Central memory CD8-positive, alpha-beta T cell (primary cell): Measurements from ENCODE around the gene SPO11.

Experiments
- ATAC-seq: fragments of 150-1000 bp; cut with Tn5 transposase; replicated peaks from 2 replicates; pipeline ENCODE4 v1.10.0; 2022; ENCODE audit warnings: mild to moderate bottlenecking, moderate FRiP score, moderate number of reproducible peaks; ENCODE audit not compliant: poor library complexity, severe bottlenecking; ENCODE audit errors: extremely low read depth
- DNase-seq, 2 donors: peaks; one replicate each; pipeline ENCODE4 v3.0.0; 2021; ENCODE audit warnings: low spot score in 2 of 2
- H3K27ac Mint-ChIP-seq: one replicate; pipeline ENCODE4 v1.8.0; 2022; ENCODE audit warnings: low read depth, mild to moderate bottlenecking, moderate library complexity, mixed read lengths
- H3K27me3 Mint-ChIP-seq: one replicate; pipeline ENCODE4 v1.8.0; 2022; ENCODE audit warnings: mixed read lengths
- H3K36me3 Mint-ChIP-seq: one replicate; pipeline ENCODE4 v1.8.0; 2022; ENCODE audit warnings: mild to moderate bottlenecking, moderate library complexity, mixed read lengths; ENCODE audit not compliant: insufficient read depth
- H3K4me1 Mint-ChIP-seq: one replicate; pipeline ENCODE4 v1.8.0; 2022; ENCODE audit warnings: mixed read lengths
- H3K4me3 Mint-ChIP-seq: one replicate; pipeline ENCODE4 v1.8.0; 2022; ENCODE audit warnings: mild to moderate bottlenecking, moderate library complexity, mixed read lengths
- H3K9me3 Mint-ChIP-seq: one replicate; pipeline ENCODE4 v1.8.0; 2022; ENCODE audit warnings: mixed read lengths

SPO11 gene

GRCh38 chr20:57351042-57351783, 21.6 kb downstream of the SPO11 start, which contains the start of gene RAE1:
RAE1 (plus strand) TSS chr20:57351255; CDS start chr20:57354039, 2,784 bp downstream.
- Mint-ChIP-seq H3K36me3 (peaks cover 25% of the 10 kb centered on the region), H3K27ac (peak within 1 kb of the TSS; percentile 67), H3K27me3 (peaks cover 8% of the 10 kb centered on the region), H3K9me3 (no peaks in the 10 kb centered on the region), H3K4me3 (peak within 1 kb of the TSS; percentile 89), H3K4me1 (peaks cover 25% of the 10 kb centered on the region)
- ATAC-seq (peak; percentile 84), DNase-seq (peak; percentile 81)

DNA sequence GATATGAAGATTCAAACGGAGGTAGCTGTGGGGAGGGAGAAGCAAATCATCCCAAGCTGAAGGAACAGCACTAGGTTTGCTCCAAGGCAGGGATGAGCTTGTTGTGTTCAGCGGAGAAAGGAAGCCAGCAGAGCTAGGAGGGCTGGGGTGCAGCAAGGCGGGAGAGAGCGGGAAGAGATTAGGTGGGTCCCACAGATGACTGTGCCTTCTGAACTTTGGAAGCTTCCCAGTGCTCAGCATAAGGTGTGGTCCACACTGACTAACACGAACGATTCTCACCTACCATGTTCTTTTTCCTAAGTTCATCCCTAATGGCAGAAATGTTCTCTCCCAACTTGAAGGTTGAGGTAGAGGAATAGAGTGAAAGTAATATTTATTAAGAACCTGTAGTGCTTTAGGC, 22.7 kb downstream of the SPO11 start:
- ATAC-seq (no peak), DNase-seq (no peak)
- Mint-ChIP-seq H3K27me3 (peaks cover 8% of the 10 kb centered on the region), H3K9me3 (no peaks in the 10 kb centered on the region), H3K36me3 (peaks cover 32% of the 10 kb centered on the region), H3K4me3 (peak overlapping the region; percentile 89), H3K27ac (peak overlapping the region; percentile 67), H3K4me1 (peaks cover 25% of the 10 kb centered on the region)

GRCh38 chr20:57353351-57353750, 23.7 kb downstream of the SPO11 start:
- H3K4me1 Mint-ChIP-seq = peaks cover 25% of the 10 kb centered on the region
- DNase-seq (no peak), ATAC-seq (no peak)
- peak overlapping the region; percentile 89 for H3K4me3 Mint-ChIP-seq
- no peak overlapping the region for H3K27ac Mint-ChIP-seq
- H3K27me3 Mint-ChIP-seq = no peaks in the 10 kb centered on the region
- H3K36me3 Mint-ChIP-seq = peaks cover 32% of the 10 kb centered on the region
- H3K9me3 Mint-ChIP-seq = no peaks in the 10 kb centered on the region

DNA sequence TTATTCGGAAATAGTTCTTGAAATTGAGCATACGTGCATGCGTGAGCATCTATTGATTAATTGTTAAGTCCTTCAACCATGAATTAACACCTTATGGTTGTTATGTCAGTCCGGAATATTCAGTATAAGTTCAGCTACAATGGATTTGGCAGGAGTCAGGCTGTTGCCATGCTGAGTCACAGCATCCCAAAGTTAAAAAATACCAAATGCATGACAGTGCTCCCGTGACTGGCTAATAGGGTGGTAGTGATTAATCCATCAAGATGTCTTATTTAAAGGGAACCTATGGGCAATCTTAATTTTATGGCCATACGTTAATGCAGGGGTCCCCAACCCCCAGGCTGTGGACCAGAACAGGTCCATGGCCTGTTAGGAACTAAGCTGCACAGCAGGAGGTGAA, 31.9 kb downstream of the SPO11 start:
- H3K4me1 Mint-ChIP-seq = no peaks in the 10 kb centered on the region
- no peak overlapping the region for H3K4me3 Mint-ChIP-seq
- H3K27ac Mint-ChIP-seq = no peak overlapping the region
- ATAC-seq = no peak
- no peaks in the 10 kb centered on the region for H3K9me3 Mint-ChIP-seq
- no peak for DNase-seq
- no peaks in the 10 kb centered on the region for H3K27me3 Mint-ChIP-seq
- H3K36me3 Mint-ChIP-seq = peaks cover 37% of the 10 kb centered on the region

- no peak overlapping the region for H3K27ac Mint-ChIP-seq
- H3K36me3 Mint-ChIP-seq = peaks cover 55% of the 10 kb centered on the region
- no peaks in the 10 kb centered on the region for H3K4me1 Mint-ChIP-seq
- H3K27me3 Mint-ChIP-seq = no peaks in the 10 kb centered on the region
- no peak overlapping the region for H3K4me3 Mint-ChIP-seq
- DNase-seq (no peak), ATAC-seq (no peak)
- H3K9me3 Mint-ChIP-seq = no peaks in the 10 kb centered on the region
These were observed 34.8 kb downstream of the SPO11 start for GRCh38 chr20:57364451-57364850.

DNA sequence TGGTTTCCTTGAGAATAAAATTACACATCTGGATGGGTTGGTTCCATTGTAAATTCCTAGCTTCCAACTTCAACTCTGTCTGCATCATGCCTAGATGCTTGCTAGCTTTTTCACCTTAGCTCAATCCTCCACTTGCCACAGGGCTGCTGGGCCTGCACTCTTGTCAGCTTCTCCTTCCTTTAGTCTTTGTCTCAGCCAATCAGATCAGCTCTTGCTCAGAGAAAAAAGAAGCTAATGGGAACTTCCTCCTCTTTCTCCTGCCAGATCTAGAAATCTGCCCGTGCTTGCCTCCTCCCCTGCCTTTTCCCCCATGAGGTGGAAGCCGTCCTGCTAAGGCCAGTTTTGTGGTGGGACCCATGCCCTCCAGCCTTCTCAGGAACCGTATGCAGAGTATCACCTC, 40.0 kb downstream of the SPO11 start:
- H3K9me3 Mint-ChIP-seq = no peaks in the 10 kb centered on the region
- no peak overlapping the region for H3K4me3 Mint-ChIP-seq
- H3K36me3 Mint-ChIP-seq = peaks cover 73% of the 10 kb centered on the region
- ATAC-seq = no peak
- H3K27ac Mint-ChIP-seq = no peak overlapping the region
- no peaks in the 10 kb centered on the region for H3K27me3 Mint-ChIP-seq
- H3K4me1 Mint-ChIP-seq = no peaks in the 10 kb centered on the region
- DNase-seq = no peak

- Mint-ChIP-seq H3K27ac (no peak overlapping the region), H3K9me3 (no peaks in the 10 kb centered on the region), H3K27me3 (no peaks in the 10 kb centered on the region), H3K36me3 (peaks cover 72% of the 10 kb centered on the region), H3K4me3 (no peak overlapping the region), H3K4me1 (peaks cover 2% of the 10 kb centered on the region)
- DNase-seq (no peak), ATAC-seq (no peak)
These were observed 40.7 kb downstream of the SPO11 start for GRCh38 chr20:57370316-57370715.

DNA sequence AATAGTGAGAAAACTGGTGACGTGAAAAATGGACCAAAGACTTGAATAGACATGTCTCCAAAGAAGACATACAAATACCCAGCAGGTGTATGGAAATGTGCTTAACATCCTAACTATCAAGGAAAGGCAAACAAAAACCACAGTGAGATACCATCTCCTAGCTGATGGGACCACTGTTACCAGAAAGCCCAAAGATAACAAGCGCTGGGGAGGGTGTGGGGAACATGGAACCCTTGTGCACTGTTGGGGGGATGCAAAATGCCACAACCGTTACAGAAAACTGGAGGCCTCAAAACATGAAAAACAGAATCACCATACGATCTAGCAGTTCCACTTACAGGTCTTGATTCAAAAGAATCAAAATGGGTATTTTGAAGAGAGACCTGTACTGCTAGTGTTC, 41.8 kb downstream of the SPO11 start:
- Mint-ChIP-seq H3K27ac (no peak overlapping the region), H3K9me3 (no peaks in the 10 kb centered on the region), H3K4me1 (peaks cover 12% of the 10 kb centered on the region), H3K4me3 (no peak overlapping the region), H3K36me3 (peaks cover 68% of the 10 kb centered on the region), H3K27me3 (no peaks in the 10 kb centered on the region)
- no peak for ATAC-seq
- no peak for DNase-seq

- H3K9me3 Mint-ChIP-seq = no peaks in the 10 kb centered on the region
- H3K27ac Mint-ChIP-seq = no peak overlapping the region
- DNase-seq (no peak), ATAC-seq (no peak)
- H3K4me3 Mint-ChIP-seq = no peak overlapping the region
- H3K36me3 Mint-ChIP-seq = peaks cover 63% of the 10 kb centered on the region
- H3K4me1 Mint-ChIP-seq = peaks cover 13% of the 10 kb centered on the region
- no peaks in the 10 kb centered on the region for H3K27me3 Mint-ChIP-seq
These were observed 42.6 kb downstream of the SPO11 start for GRCh38 chr20:57372157-57372556.

- H3K4me1 Mint-ChIP-seq = peaks cover 18% of the 10 kb centered on the region
- no peaks in the 10 kb centered on the region for H3K27me3 Mint-ChIP-seq
- H3K36me3 Mint-ChIP-seq = peaks cover 60% of the 10 kb centered on the region
- H3K4me3 Mint-ChIP-seq = no peak overlapping the region
- no peaks in the 10 kb centered on the region for H3K9me3 Mint-ChIP-seq
- H3K27ac Mint-ChIP-seq = no peak overlapping the region
- ATAC-seq (no peak), DNase-seq (no peak)
These were observed 43.2 kb downstream of the SPO11 start for GRCh38 chr20:57372581-57373350.

GRCh38 chr20:57374343-57374930, 44.8 kb downstream of the SPO11 start:
- H3K27ac Mint-ChIP-seq = no peak overlapping the region
- peaks cover 56% of the 10 kb centered on the region for H3K36me3 Mint-ChIP-seq
- H3K4me3 Mint-ChIP-seq = no peak overlapping the region

GRCh38 chr20:57374931-57375651, 45.5 kb downstream of the SPO11 start:
- Mint-ChIP-seq H3K36me3 (peaks cover 54% of the 10 kb centered on the region), H3K4me3 (peak overlapping the region; percentile 20), H3K27me3 (no peaks in the 10 kb centered on the region), H3K27ac (no peak overlapping the region), H3K4me1 (peaks cover 18% of the 10 kb centered on the region), H3K9me3 (no peaks in the 10 kb centered on the region)
- ATAC-seq (no peak), DNase-seq (no peak)

More at GRCh38 chr20:57374343-57374930, 44.8 kb downstream of the SPO11 start:
- Mint-ChIP-seq H3K4me1 (peaks cover 18% of the 10 kb centered on the region), H3K9me3 (no peaks in the 10 kb centered on the region), H3K27me3 (no peaks in the 10 kb centered on the region)
- ATAC-seq = no peak
- DNase-seq = no peak
